Activated CD8-positive, alpha-beta T cell treated with anti-CD3 and anti-CD28 coated beads for 36 hours (primary cell): ENCODE results near the gene TAX1BP1. TPM values are rescaled to one million over a fixed set of nuclear protein-coding genes. Genes with fewer than 3 reads are reported as not detected.

Experiments used
- ATAC-seq: fragments of 200-7000 bp; cut with Tn5 transposase; one replicate; pipeline ENCODE4 v1.10.0; 2021; ENCODE audit warnings: mild to moderate bottlenecking, moderate library complexity
- CTCF ChIA-PET: fragments of 350-600 bp; sonication (Branson Sonifier 250); formaldehyde crosslinking; loops from one replicate; lab custom pipeline; 2021; ENCODE audit warnings: antibody characterized with exemption; lab: Charles Lee
- POLR2A ChIA-PET: fragments of 350-600 bp; sonication (Branson Sonifier 250); formaldehyde crosslinking; loops from one replicate; lab custom pipeline; 2021; ENCODE audit warnings: antibody characterized with exemption; lab: Charles Lee
- DNase-seq: peaks from one replicate; pipeline ENCODE4 v3.0.0-alpha.2; 2020
- H3K27ac Mint-ChIP-seq: one replicate; pipeline ENCODE4 v1.8.0; 2021; ENCODE audit warnings: mild to moderate bottlenecking, mixed read lengths
- H3K27me3 Mint-ChIP-seq: one replicate; pipeline ENCODE4 v1.8.0; 2021; ENCODE audit warnings: mixed read lengths
- H3K36me3 Mint-ChIP-seq: one replicate; pipeline ENCODE4 v1.8.0; 2021; ENCODE audit warnings: low read depth, mixed read lengths
- H3K4me1 Mint-ChIP-seq: one replicate; pipeline ENCODE4 v1.8.0; 2021; ENCODE audit warnings: low read depth, mixed read lengths
- H3K4me3 Mint-ChIP-seq: one replicate; pipeline ENCODE4 v1.8.0; 2021; ENCODE audit warnings: mild to moderate bottlenecking, moderate library complexity, mixed read lengths
- H3K9me3 Mint-ChIP-seq: one replicate; pipeline ENCODE4 v1.8.0; 2021; ENCODE audit warnings: mixed read lengths
- CTCF ChIP-seq: fragments of 200-600 bp; IDR thresholded peaks from one replicate; pipeline ENCODE4 v1.8.0; 2022; ENCODE audit warnings: antibody characterized with exemption, mild to moderate bottlenecking
- intact Hi-C: fragments of 100-400 bp; cut with micrococcal nuclease; formaldehyde crosslinking; loops from one replicate; pipeline ENCODE4 v1.10.0; 2022
- total RNA-seq, 2 experiments: library from RNA; stranded (reverse); gene quantifications; one replicate each; pipeline ENCODE4 v1.2.3, GENCODE V29; 2021

TAX1BP1 gene
- total RNA-seq, 2 experiments from 2014 or later: 90.5 to 94.6 TPM

- Mint-ChIP-seq H3K4me1 (peaks cover 29% of the 10 kb centered on the region), H3K27ac (no peak overlapping the region), H3K36me3 (peaks cover 27% of the 10 kb centered on the region), H3K9me3 (no peaks in the 10 kb centered on the region), H3K27me3 (no peaks in the 10 kb centered on the region), H3K4me3 (no peak overlapping the region)
- CTCF ChIA-PET: no interaction called here
- POLR2A ChIA-PET: no interaction called here
- DNase-seq: no peak
- intact Hi-C loops: no loop called here
- no peak for TF ChIP-seq CTCF
- no peak for ATAC-seq
These were observed 31.1 kb downstream of the TAX1BP1 start for GRCh38 chr7:27771111-27771510.

DNA sequence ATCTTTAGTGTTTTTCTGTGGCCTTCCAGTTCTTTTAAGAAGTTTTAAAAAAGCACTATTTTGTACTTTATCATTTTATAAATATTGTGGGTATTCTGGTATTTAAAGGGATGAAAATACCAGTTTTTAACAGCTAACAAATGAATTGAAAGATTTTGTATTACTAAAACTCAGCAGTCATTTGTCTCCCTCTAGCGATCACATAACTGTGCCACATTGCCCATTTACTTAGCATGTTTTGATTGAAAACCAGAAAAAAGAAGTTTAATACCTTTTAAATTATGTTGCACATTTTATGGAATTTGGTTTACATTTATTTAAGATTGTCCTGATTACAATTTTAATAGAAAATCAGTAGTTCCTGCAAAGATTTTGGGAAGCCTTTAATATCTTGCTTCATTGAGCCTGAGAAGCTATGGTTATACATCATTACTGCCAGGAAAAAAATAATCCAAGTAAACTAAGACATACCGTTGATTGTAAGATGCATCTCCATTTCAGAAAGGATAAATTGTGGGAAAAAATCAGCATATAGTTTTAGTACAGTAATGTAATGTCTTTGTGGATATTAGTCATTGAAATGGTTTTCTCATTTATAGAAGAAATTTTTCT, 34.9 kb downstream of the TAX1BP1 start:
- H3K4me1 Mint-ChIP-seq: peaks cover 28% of the 10 kb centered on the region
- CTCF ChIA-PET: interaction anchor here (0.7 to 3.2 kb wide), 24 partner anchors 8 to 579 kb away, joined by 3 to 21 read pairs (median 4); partner anchors contain the start of gene HIBADH
- H3K27me3 Mint-ChIP-seq: no peaks in the 10 kb centered on the region
- no peak overlapping the region for H3K4me3 Mint-ChIP-seq
- H3K36me3 Mint-ChIP-seq: peaks cover 20% of the 10 kb centered on the region
- no peak for DNase-seq
- TF ChIP-seq CTCF: peak; percentile 42
- no peak for ATAC-seq
- POLR2A ChIA-PET: no interaction called here
- intact Hi-C loops: no loop called here
- H3K27ac Mint-ChIP-seq: no peak overlapping the region
- no peaks in the 10 kb centered on the region for H3K9me3 Mint-ChIP-seq

DNA sequence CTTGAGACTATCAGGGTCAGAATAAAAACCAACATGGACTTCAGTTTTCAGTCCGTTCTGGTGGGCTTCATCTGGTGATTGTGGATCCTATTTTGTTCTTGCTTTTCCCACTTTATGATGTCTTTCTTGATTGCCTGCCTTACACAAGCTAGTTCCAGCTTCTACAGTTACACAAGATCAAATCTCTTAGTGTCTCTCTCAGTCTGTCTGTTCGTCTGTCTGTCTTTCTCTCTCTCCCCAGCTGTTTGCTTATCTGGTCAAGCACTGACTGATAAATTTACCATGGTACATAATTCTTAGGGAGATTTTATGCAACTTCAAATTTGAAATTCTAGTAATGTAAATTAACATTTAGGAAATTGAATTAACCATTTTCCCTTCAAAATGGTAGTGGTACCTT, 35.8 kb downstream of the TAX1BP1 start:
- ATAC-seq (no peak), DNase-seq (no peak)
- intact Hi-C loops: no loop called here
- POLR2A ChIA-PET: no interaction called here
- Mint-ChIP-seq H3K4me3 (no peak overlapping the region), H3K4me1 (peaks cover 32% of the 10 kb centered on the region), H3K27me3 (no peaks in the 10 kb centered on the region), H3K36me3 (peaks cover 18% of the 10 kb centered on the region), H3K9me3 (no peaks in the 10 kb centered on the region), H3K27ac (no peak overlapping the region)
- CTCF ChIA-PET: interaction anchor here (1.0 to 3.2 kb wide), 7 partner anchors 9 to 318 kb away, joined by 3 to 21 read pairs (median 4); partner anchors contain the start of gene HIBADH
- no peak for TF ChIP-seq CTCF

DNA sequence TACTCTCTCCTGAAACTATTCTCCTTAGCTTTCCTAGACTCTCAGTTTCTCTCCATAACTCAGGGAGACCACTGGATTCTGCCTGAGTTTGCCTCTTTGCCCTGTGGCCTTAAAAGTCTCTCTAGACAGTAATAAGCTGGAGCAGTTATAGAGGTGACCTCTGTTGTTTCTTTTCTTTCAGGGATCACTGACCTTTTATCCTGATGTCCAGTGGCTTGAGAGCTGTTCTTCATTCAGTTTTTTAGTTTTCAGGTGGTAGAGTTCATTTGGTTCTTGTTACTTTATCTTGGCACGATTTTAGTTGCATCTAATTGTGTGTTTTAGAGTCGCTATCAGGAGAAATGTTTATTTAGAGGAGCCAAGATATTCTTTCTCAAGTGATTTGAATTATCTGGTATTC, 37.7 kb downstream of the TAX1BP1 start:
- H3K27ac Mint-ChIP-seq: no peak overlapping the region
- TF ChIP-seq CTCF: no peak
- POLR2A ChIA-PET: interaction anchor here (1.0 kb wide), 1 partner anchor 37 kb away, joined by 3 read pairs; the partner anchor contains the start of gene TAX1BP1
- no peaks in the 10 kb centered on the region for H3K9me3 Mint-ChIP-seq
- H3K36me3 Mint-ChIP-seq: peaks cover 11% of the 10 kb centered on the region
- ATAC-seq (no peak), DNase-seq (no peak)
- no peak overlapping the region for H3K4me3 Mint-ChIP-seq
- H3K27me3 Mint-ChIP-seq: no peaks in the 10 kb centered on the region
- H3K4me1 Mint-ChIP-seq: peaks cover 36% of the 10 kb centered on the region
- intact Hi-C loops: no loop called here
- CTCF ChIA-PET: interaction anchor here (1.0 to 2.1 kb wide), 5 partner anchors 12 to 319 kb away, joined by 3 to 5 read pairs (median 4); partner anchors contain the start of gene HIBADH

DNA sequence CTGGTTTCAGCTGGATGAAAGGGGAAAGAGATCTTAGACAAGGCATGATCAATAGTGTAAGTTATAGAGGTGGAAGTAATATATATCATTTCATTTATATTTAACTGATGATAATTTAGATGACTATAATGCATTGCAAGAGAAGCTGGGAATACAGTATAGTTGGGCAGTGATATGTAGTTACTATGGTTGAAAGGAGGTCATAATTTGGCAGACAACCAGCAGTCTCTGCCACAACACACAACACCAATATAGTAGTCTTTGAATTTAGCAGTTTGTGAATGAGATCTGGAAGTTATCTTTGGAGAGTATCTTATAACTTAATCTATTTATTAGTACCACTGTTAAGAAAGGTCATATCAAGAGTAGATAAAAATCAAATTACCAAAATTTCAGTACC, 39.9 kb downstream of the TAX1BP1 start:
- intact Hi-C loops: loop anchor here (5.0 kb wide), 1 partner anchor 583 kb away; no protein-coding TSS in a partner anchor

More for the DNA sequence above, 39.9 kb downstream of the TAX1BP1 start:
- H3K9me3 Mint-ChIP-seq: no peaks in the 10 kb centered on the region
- ChIA-PET CTCF (no interaction called here), POLR2A (no interaction called here)
- no peak for TF ChIP-seq CTCF
- no peak overlapping the region for H3K4me3 Mint-ChIP-seq
- H3K27ac Mint-ChIP-seq: no peak overlapping the region
- peaks cover 45% of the 10 kb centered on the region for H3K4me1 Mint-ChIP-seq
- no peak for DNase-seq
- no peak for ATAC-seq
- no peaks in the 10 kb centered on the region for H3K27me3 Mint-ChIP-seq
- peaks cover 11% of the 10 kb centered on the region for H3K36me3 Mint-ChIP-seq
